Endothelial cell of umbilical vein (primary cell): ENCODE measurements around the gene GNA12. TPM values are rescaled to one million over a fixed set of nuclear protein-coding genes. Genes with fewer than 3 reads are reported as not detected.

Source experiments
- BruUV-seq: library from RNA; stranded (reverse); fragments of 400-500 nt; replicated peaks from 2 replicates; lab custom pipeline; 2021; lab: Mats Ljungman, UMichigan
- CTCF ChIA-PET: fragments of 300-600, 350-600 bp; sonication (Branson Sonifier 250); formaldehyde crosslinking; loops from one replicate; lab custom pipeline; 2021; ENCODE audit warnings: antibody characterized with exemption, inconsistent platforms; lab: Charles Lee
- POLR2A ChIA-PET: fragments of 300-600, 350-600 bp; sonication (Branson Sonifier 250); formaldehyde crosslinking; loops from one replicate; lab custom pipeline; 2021; ENCODE audit warnings: antibody characterized with exemption, inconsistent platforms; lab: Charles Lee
- DNase-seq: peaks from one replicate; pipeline ENCODE4 v3.0.0-alpha.2; 2011; ENCODE audit warnings: low read depth, low spot score
- FAIRE-seq: peaks from 2 replicates; lab custom pipeline; 2011; peaks lifted over from hg19 to GRCh38; lab: Jason Lieb, UNC
- H2AFZ ChIP-seq: 2 replicates; pipeline ENCODE4 v1.6.0; 2012; ENCODE audit warnings: low read depth, low read length, control low read depth, inconsistent platforms
- H3K27ac ChIP-seq: 2 replicates; pipeline ENCODE4 v1.5.1; 2011; ENCODE audit warnings: low read depth, mild to moderate bottlenecking, control low read depth, low read length, moderate library complexity; ENCODE audit not compliant: insufficient read depth
- H3K27me3 ChIP-seq, 2 experiments: 2 replicates each; pipeline versions ENCODE4 v1.6.0 to v1.6.1; 2011; ENCODE audit warnings: low read length in 2 of 2, mixed read lengths in 1 of 2; ENCODE audit not compliant: control insufficient read depth in 2 of 2, insufficient read depth in 2 of 2
- H3K36me3 ChIP-seq, 2 experiments: 2 replicates in 1 of 2; 3 replicates in 1 of 2; pipeline ENCODE4 v1.5.1; 2011; ENCODE audit warnings: low read length in 2 of 2, mild to moderate bottlenecking in 1 of 2, moderate library complexity in 1 of 2; ENCODE audit not compliant: control insufficient read depth in 2 of 2, insufficient read depth in 2 of 2; ENCODE audit errors: extremely low read depth in 1 of 2
- H3K4me1 ChIP-seq: 3 replicates; pipeline ENCODE4 v1.5.1; 2011; ENCODE audit warnings: mild to moderate bottlenecking, low read length; ENCODE audit not compliant: control insufficient read depth, insufficient read depth; ENCODE audit errors: extremely low read depth
- H3K4me2 ChIP-seq: 2 replicates; pipeline ENCODE4 v1.6.1; 2011; ENCODE audit warnings: low read length, control low read depth, mixed read lengths; ENCODE audit not compliant: insufficient read depth
- H3K4me3 ChIP-seq, 3 experiments: fragments of 200-600 bp in 1 of 3; sonication (generic), shearing (Covaris generic) in 1 of 3; replicated peaks in 1 of 3; 2 replicates each; pipeline ENCODE4 v1.5.1; 2011 to 2016; ENCODE audit warnings: control low read depth in 3 of 3, low read length in 3 of 3, mild to moderate bottlenecking in 2 of 3, inconsistent platforms in 1 of 3, low read depth in 1 of 3, moderate library complexity in 1 of 3; ENCODE audit not compliant: insufficient read depth in 1 of 3
- H3K79me2 ChIP-seq: 2 replicates; pipeline ENCODE4 v1.6.0; 2012; ENCODE audit warnings: low read length, inconsistent platforms; ENCODE audit not compliant: control insufficient read depth, insufficient read depth
- H3K9ac ChIP-seq: replicated peaks from 2 replicates; pipeline ENCODE3; 2011; ENCODE audit warnings: low read length, control low read depth; ENCODE audit not compliant: insufficient read depth; ENCODE audit errors: extremely low read depth
- H3K9me1 ChIP-seq: replicated peaks from 3 replicates; pipeline ENCODE4 v1.6.0; 2011; ENCODE audit warnings: mild to moderate bottlenecking, low read length; ENCODE audit not compliant: control insufficient read depth, insufficient read depth; ENCODE audit errors: extremely low read depth
- H3K9me3 ChIP-seq: replicated peaks from 2 replicates; pipeline ENCODE4 v1.5.1; 2012; ENCODE audit warnings: low read length, inconsistent platforms; ENCODE audit not compliant: control insufficient read depth, insufficient read depth
- H4K20me1 ChIP-seq: replicated peaks from 2 replicates; pipeline ENCODE3; 2011; ENCODE audit warnings: mild to moderate bottlenecking, low read length; ENCODE audit not compliant: control insufficient read depth, insufficient read depth; ENCODE audit errors: extremely low read depth
- CTCF ChIP-seq, 2 donors: IDR thresholded peaks; 1 replicate in 1 of 2; 2 replicates in 1 of 2; pipeline ENCODE4 v1.5.1; 2011; ENCODE audit warnings: low read length in 2 of 2, mild to moderate bottlenecking in 2 of 2, moderate library complexity in 2 of 2, control low read depth in 1 of 2, inconsistent platforms in 1 of 2, low read depth in 1 of 2; ENCODE audit not compliant: insufficient read depth in 1 of 2; ENCODE audit errors: extremely low read depth in 1 of 2
- EZH2 ChIP-seq: IDR thresholded peaks from 2 replicates; pipeline ENCODE4 v1.6.1; 2012; ENCODE audit warnings: borderline replicate concordance, low read depth, mild to moderate bottlenecking, moderate library complexity, low read length, inconsistent platforms; ENCODE audit not compliant: severe bottlenecking
- FOS ChIP-seq: IDR thresholded peaks from 2 replicates; pipeline ENCODE4 v1.6.1; 2011; ENCODE audit warnings: mild to moderate bottlenecking, low read length, moderate library complexity, borderline replicate concordance; ENCODE audit not compliant: insufficient read depth
- GATA2 ChIP-seq: IDR thresholded peaks from 2 replicates; pipeline ENCODE4 v1.7.0; 2011; ENCODE audit warnings: low read depth, mild to moderate bottlenecking, moderate library complexity, mixed read lengths, low read length; ENCODE audit not compliant: insufficient read length, insufficient read depth
- JUN ChIP-seq: IDR thresholded peaks from 2 replicates; pipeline ENCODE4 v1.6.1; 2011; ENCODE audit warnings: borderline replicate concordance, low read depth; ENCODE audit not compliant: insufficient read length, insufficient read depth
- MAX ChIP-seq: IDR thresholded peaks from 2 replicates; pipeline ENCODE4 v1.6.1; 2011; ENCODE audit not compliant: insufficient read depth, insufficient read length
- MYC ChIP-seq: IDR thresholded peaks from one replicate; pipeline ENCODE4 v1.6.1; 2011; ENCODE audit warnings: mild to moderate bottlenecking, low read depth, low read length
- POLR2A ChIP-seq: IDR thresholded peaks from 2 replicates; pipeline ENCODE4 v1.6.1; 2012; ENCODE audit warnings: low read depth, mild to moderate bottlenecking, control low read depth, low read length
- POLR2AphosphoS5 ChIP-seq: IDR thresholded peaks from 2 replicates; pipeline ENCODE4 v1.6.1; 2012; ENCODE audit warnings: low read depth, mild to moderate bottlenecking, control low read depth, low read length, moderate library complexity; ENCODE audit not compliant: insufficient read depth
- dilution Hi-C: fragments of 300-500 bp; cut with MboI; formaldehyde crosslinking; loops from one replicate; pipeline ENCODE4 v1.15.0; 2019; ENCODE audit warnings: low sequenced_read_pairs; ENCODE audit not compliant: extremely low pct_ligation_motif_present
- intact Hi-C: fragments of 100-400 bp; cut with micrococcal nuclease; formaldehyde crosslinking; loops from one replicate; pipeline ENCODE4 v1.10.0; 2022
- polyA plus RNA-seq, 4 experiments: library from polyadenylated mRNA; depleted of rRNA in 3 of 4; stranded (reverse) in 3 of 4; unstranded in 1 of 4; fragments of >200 nt; gene quantifications; 2 replicates each; pipeline versions ENCODE4 v1.2.1 to v1.2.3, GENCODE V29; 2011 to 2012; ENCODE audit warnings: missing spikeins in 1 of 4
- total RNA-seq: library from RNA; stranded (reverse); gene quantifications from 2 replicates; pipeline ENCODE4 v1.2.3, GENCODE V29; 2021

Gene GNA12
- total and polyA plus RNA-seq, 2 donors (not counting 3 experiments of a cell fraction or from before 2014, with no cell fraction given): 63.0 to 75.1 TPM

- DNase-seq (no peak), FAIRE-seq (no peak)
- no peak for TF ChIP-seq POLR2AphosphoS5
- no peak for TF ChIP-seq CTCF (IDR thresholded peaks at IDR 0.05; ENCODE audit: extremely low read depth in 1 of 2, insufficient read depth in 1 of 2, low read depth in 1 of 2, low read length in 2 of 2)
- TF ChIP-seq POLR2A: no peak
- TF ChIP-seq FOS: no peak
- no peak for TF ChIP-seq MYC
- TF ChIP-seq GATA2: no peak
- TF ChIP-seq EZH2: no peak
- TF ChIP-seq MAX: no peak
- TF ChIP-seq JUN: no peak
- Histone ChIP-seq H3K79me2 (no peaks in the 10 kb centered on the region), H3K4me2 (no peak overlapping the region), H3K4me3 (no peak overlapping the region), H3K27me3 (no peaks in the 10 kb centered on the region), H3K36me3 (no peaks in the 10 kb centered on the region), H4K20me1 (no peaks in the 10 kb centered on the region), H3K9ac (no peak overlapping the region), H3K9me1 (no peaks in the 10 kb centered on the region), H3K27ac (no peak overlapping the region), H3K4me1 (peaks cover 9% of the 10 kb centered on the region), H3K9me3 (no peaks in the 10 kb centered on the region), H2AFZ (no peak overlapping the region)
- CTCF ChIA-PET: interaction anchor here (1.0 to 3.4 kb wide), 10 partner anchors 9 to 267 kb away, joined by 3 to 26 read pairs (median 4); no protein-coding TSS in a partner anchor
- POLR2A ChIA-PET: no interaction called here
- intact Hi-C loops: loop anchor here (5.0 kb wide), 1 partner anchor 104 kb away; no protein-coding TSS in a partner anchor
- dilution Hi-C loops: no loop called here
- no TSS peak for BruUV-seq
These were observed 125.7 kb downstream of the GNA12 start for GRCh38 chr7:2718296-2718965.
